GM12874 (cell line): Measurements from ENCODE around the gene LMNB1.

Experiments used
- CTCF ChIP-seq: IDR thresholded peaks from 2 replicates; pipeline ENCODE4 v1.5.1; 2011; ENCODE audit warnings: low read depth, mild to moderate bottlenecking, control low read depth, low read length, moderate library complexity; ENCODE audit not compliant: insufficient read depth

The LMNB1 gene

DNA sequence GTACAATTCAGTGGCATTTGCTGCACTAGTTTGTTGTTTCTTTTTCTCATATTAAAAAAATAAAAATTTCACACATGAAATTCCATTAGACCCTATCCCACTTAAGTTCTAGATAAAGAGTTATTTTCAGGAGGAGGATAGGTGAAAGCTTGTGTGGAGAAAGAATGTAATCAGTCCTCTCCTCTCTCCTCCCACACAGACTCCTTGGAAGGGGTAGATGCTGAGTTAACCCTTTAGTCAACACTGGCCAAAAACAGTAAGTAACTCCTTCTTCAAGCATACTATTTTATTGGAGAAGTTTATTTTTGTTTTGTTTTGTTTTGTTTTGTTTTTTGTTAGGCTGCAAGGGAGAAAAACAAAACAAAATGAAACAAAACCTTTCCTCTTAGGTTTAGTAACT lies 30.6 kb upstream of the LMNB1 start:
- no peak for TF ChIP-seq CTCF

- no peak for TF ChIP-seq CTCF
Observed at GRCh38 chr5:126752081-126752785, 24.7 kb upstream of the LMNB1 start.

DNA sequence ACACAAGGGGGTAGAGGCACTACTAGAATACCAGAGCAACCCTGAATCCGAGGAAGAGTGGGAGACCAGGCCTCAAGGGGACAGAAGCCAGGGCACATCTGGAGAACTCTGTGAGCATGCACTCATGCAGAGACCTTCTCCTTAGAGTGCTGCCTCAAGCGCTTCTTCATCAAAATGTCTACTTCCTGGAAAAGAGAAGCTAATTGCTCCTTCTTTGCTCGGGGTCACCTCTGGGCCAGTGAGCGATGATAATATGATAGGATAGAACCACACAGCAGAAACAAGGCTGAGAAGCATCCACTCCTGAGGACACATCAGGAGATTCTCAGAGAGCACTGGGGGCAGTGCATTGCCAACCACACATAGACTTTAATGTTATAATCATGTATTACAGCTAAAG lies 23.7 kb upstream of the LMNB1 start:
- TF ChIP-seq CTCF: no peak

DNA sequence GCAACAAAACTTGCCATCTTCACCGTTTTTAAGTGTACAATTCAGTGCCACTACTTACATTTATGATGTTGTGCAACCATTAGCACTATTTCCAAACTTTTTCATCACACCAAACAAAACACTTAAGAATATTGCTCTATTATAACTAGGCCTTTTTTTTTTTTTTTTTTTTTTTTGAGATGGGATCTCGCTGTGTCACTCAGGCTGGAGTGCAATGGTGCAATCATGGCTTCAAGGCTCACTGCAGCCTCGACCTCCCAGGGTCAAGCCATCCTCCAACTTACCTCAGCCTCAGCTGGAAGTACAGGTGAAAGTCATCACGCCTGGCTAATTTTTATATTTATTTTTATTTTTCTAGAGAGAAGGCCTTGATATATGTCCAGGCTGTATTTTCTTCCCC lies 22.3 kb upstream of the LMNB1 start:
- TF ChIP-seq CTCF: no peak

GRCh38 chr5:126755593-126755992 lies 21.3 kb upstream of the LMNB1 start:
- TF ChIP-seq CTCF: no peak

DNA sequence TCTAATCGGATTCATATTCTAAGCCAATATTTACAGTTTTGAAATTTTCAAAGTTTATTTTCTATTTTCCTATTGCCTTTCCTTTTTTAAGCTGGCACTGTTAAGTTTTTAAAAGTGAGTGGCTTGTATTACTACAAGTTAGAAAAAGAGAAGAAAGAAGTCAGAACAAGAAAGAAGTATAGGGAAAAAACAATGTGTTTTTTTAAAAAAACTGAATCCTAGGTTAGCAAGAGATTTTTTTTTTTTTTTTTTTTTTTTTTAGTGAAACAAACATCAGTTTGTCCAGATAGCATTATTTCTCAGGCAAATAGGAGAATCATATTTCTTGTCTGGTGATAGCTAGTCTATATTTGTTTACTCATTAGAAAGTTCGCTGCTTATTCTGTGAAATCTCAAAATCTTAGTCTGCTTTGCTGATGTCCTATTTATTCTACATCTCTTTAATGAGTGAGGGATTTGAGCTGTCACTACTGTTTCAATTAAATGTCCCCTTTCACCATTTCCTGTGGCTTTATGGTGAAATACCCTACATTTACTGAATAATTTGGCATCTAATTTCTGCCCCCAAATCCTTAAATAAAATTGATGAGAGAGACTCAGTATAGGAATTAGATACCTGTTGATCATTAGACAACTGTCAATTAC lies 19.1 kb upstream of the LMNB1 start:
- TF ChIP-seq CTCF: no peak

DNA sequence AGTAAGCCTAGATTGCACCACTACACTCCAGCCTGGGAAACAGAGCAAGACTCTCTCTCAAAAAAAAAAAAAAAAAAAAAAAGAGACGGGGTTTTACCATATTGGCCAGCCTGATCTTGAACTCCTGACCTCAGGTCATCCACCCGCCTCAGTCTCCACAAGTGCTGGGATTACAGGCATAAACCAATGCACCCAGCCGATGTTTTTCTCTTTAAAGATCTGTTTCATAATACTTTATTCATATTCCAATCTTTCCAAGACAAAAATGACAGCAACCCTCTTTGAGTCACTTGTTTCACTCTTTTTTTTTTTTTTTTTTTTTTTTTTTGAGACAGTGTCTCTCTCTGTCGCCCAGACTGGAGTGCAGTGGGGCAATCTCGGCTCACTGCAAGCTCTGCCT lies 13.6 kb upstream of the LMNB1 start:
- TF ChIP-seq CTCF: no peak
